GM23338 (cell line): ENCODE results near the gene RAB7B. TPM values are rescaled to one million over a fixed set of nuclear protein-coding genes. Genes with fewer than 3 reads are reported as not detected.

Experiments
- ATAC-seq: fragments of 200-7000 bp; cut with Tn5 transposase; 3 replicates; pipeline ENCODE4 v1.9.1; 2020
- DNase-seq: peaks from one replicate; pipeline ENCODE4 v3.0.0-alpha.2; 2015; ENCODE audit warnings: low spot score
- H2AFZ ChIP-seq: fragments of 200-600 bp; sonication (generic); 2 replicates; pipeline ENCODE4 v1.8.0; 2016; ENCODE audit warnings: antibody characterized with exemption, mild to moderate bottlenecking, moderate library complexity
- H3F3A ChIP-seq: fragments of 200-600 bp; sonication (generic); replicated peaks from 2 replicates; pipeline ENCODE4 v1.8.0; 2017; ENCODE audit warnings: antibody characterized with exemption, mixed run types, low read depth
- H3K27ac ChIP-seq: fragments of 200-600 bp; sonication (generic); 2 replicates; pipeline ENCODE4 v1.6.1; 2016; ENCODE audit warnings: low read depth
- H3K27me3 ChIP-seq: fragments of 200-600 bp; sonication (generic); 2 replicates; pipeline ENCODE4 v1.8.0; 2016; ENCODE audit warnings: mild to moderate bottlenecking, mixed run types, moderate library complexity; ENCODE audit not compliant: insufficient read depth
- H3K36me3 ChIP-seq: fragments of 200-600 bp; sonication (generic); 2 replicates; pipeline ENCODE4 v1.8.0; 2016; ENCODE audit warnings: mild to moderate bottlenecking; ENCODE audit not compliant: insufficient read depth
- H3K4me1 ChIP-seq: fragments of 200-600 bp; sonication (generic); 2 replicates; pipeline ENCODE4 v1.8.0; 2016; ENCODE audit warnings: mild to moderate bottlenecking, moderate library complexity; ENCODE audit not compliant: insufficient read depth
- H3K4me2 ChIP-seq: fragments of 200-600 bp; sonication (generic); 2 replicates; pipeline ENCODE4 v1.7.1; 2017; ENCODE audit warnings: mixed run types
- H3K4me3 ChIP-seq: fragments of 200-600 bp; sonication (generic); 2 replicates; pipeline ENCODE4 v1.6.1; 2016; ENCODE audit warnings: mixed run types
- H3K79me2 ChIP-seq: fragments of 200-600 bp; sonication (generic); replicated peaks from 2 replicates; pipeline ENCODE4 v1.8.0; 2017; ENCODE audit warnings: mild to moderate bottlenecking; ENCODE audit not compliant: insufficient read depth
- H3K9me2 ChIP-seq: fragments of 200-600 bp; sonication (generic); 2 replicates; pipeline ENCODE4 v1.8.0; 2017; ENCODE audit not compliant: insufficient read depth
- H4K20me1 ChIP-seq: fragments of 200-600 bp; sonication (generic); replicated peaks from 2 replicates; pipeline ENCODE4 v1.8.0; 2017; ENCODE audit warnings: mild to moderate bottlenecking; ENCODE audit not compliant: insufficient read depth
- H3K27ac Mint-ChIP-seq: 2 replicates; pipeline ENCODE4 v1.8.0; 2020; ENCODE audit warnings: inconsistent platforms, mild to moderate bottlenecking, moderate library complexity, mixed read lengths
- H3K27me3 Mint-ChIP-seq: 3 replicates; pipeline ENCODE4 v1.8.0; 2022; ENCODE audit warnings: low read depth, mild to moderate bottlenecking, moderate library complexity, mixed read lengths, inconsistent platforms; ENCODE audit not compliant: insufficient read depth, poor library complexity
- H3K36me3 Mint-ChIP-seq: 3 replicates; pipeline ENCODE4 v1.8.0; 2021; ENCODE audit warnings: low read depth, mild to moderate bottlenecking, inconsistent platforms, moderate library complexity, mixed read lengths
- H3K4me1 Mint-ChIP-seq: 3 replicates; pipeline ENCODE4 v1.8.0; 2020; ENCODE audit warnings: mild to moderate bottlenecking, inconsistent platforms, mixed read lengths
- H3K4me3 Mint-ChIP-seq: 3 replicates; pipeline ENCODE4 v1.8.0; 2021; ENCODE audit warnings: moderate library complexity, mild to moderate bottlenecking, inconsistent platforms, mixed read lengths
- H3K9me3 Mint-ChIP-seq: 3 replicates; pipeline ENCODE4 v1.8.0; 2020; ENCODE audit warnings: moderate library complexity, mild to moderate bottlenecking, inconsistent platforms, mixed read lengths
- CREB1 ChIP-seq: fragments of 250-450 bp; sonication (Bioruptor Pico); IDR thresholded peaks from 2 replicates; pipeline ENCODE4 v1.5.0; 2020; ENCODE audit warnings: low read depth, mild to moderate bottlenecking, moderate library complexity
- ETS1 ChIP-seq: IDR thresholded peaks from 2 replicates; pipeline ENCODE4 v1.6.1; 2016; ENCODE audit warnings: antibody characterized with exemption
- EZH2 ChIP-seq: fragments of 200-600 bp; sonication (generic); IDR thresholded peaks from one replicate; pipeline ENCODE4 v1.8.0; 2017; ENCODE audit warnings: antibody characterized with exemption, mild to moderate bottlenecking, low read depth; ENCODE audit not compliant: unreplicated experiment
- NANOG ChIP-seq: IDR thresholded peaks from 2 replicates; pipeline ENCODE4 v1.6.1; 2016; ENCODE audit warnings: antibody characterized with exemption, borderline replicate concordance
- STAT1 ChIP-seq: IDR thresholded peaks from one replicate; pipeline ENCODE4 v1.6.1; 2016; ENCODE audit warnings: antibody characterized with exemption; ENCODE audit not compliant: unreplicated experiment
- ZNF114 ChIP-seq: fragments of 250-450 bp; sonication (Bioruptor Pico); IDR thresholded peaks from 2 replicates; pipeline ENCODE4 v1.5.0; 2020; ENCODE audit warnings: mild to moderate bottlenecking, moderate library complexity
- ZNF331 ChIP-seq: fragments of 250-450 bp; sonication (Bioruptor Pico); IDR thresholded peaks from 2 replicates; pipeline ENCODE4 v1.5.0; 2020; ENCODE audit warnings: low read depth, mild to moderate bottlenecking, moderate library complexity
- polyA plus RNA-seq: library from polyadenylated mRNA; unstranded; fragments of >200 nt; fragmentation: Nextera tagmentation; extraction: Ambion mirVana; gene quantifications from 2 replicates; pipeline ENCODE4 v1.2.1, GENCODE V29; 2016
- total RNA-seq: library from RNA; depleted of rRNA; stranded (reverse); fragments of >200 nt; shearing (Covaris generic); gene quantifications from 2 replicates; pipeline ENCODE4 v1.2.3, GENCODE V29; 2014
- TF ChIP-seq, protein P1 (sequence below): fragments of 250-450 bp; sonication (Bioruptor Pico); IDR thresholded peaks from 2 replicates; pipeline ENCODE4 v1.5.0; 2020; ENCODE audit warnings: mild to moderate bottlenecking, moderate library complexity
- TF ChIP-seq, protein P2 (sequence below): IDR thresholded peaks from one replicate; pipeline ENCODE4 v1.6.1; 2018; ENCODE audit warnings: antibody characterized with exemption; ENCODE audit not compliant: unreplicated experiment

RAB7B gene
- total and polyA plus RNA-seq, 2 experiments from 2014 or later: not detected

DNA sequence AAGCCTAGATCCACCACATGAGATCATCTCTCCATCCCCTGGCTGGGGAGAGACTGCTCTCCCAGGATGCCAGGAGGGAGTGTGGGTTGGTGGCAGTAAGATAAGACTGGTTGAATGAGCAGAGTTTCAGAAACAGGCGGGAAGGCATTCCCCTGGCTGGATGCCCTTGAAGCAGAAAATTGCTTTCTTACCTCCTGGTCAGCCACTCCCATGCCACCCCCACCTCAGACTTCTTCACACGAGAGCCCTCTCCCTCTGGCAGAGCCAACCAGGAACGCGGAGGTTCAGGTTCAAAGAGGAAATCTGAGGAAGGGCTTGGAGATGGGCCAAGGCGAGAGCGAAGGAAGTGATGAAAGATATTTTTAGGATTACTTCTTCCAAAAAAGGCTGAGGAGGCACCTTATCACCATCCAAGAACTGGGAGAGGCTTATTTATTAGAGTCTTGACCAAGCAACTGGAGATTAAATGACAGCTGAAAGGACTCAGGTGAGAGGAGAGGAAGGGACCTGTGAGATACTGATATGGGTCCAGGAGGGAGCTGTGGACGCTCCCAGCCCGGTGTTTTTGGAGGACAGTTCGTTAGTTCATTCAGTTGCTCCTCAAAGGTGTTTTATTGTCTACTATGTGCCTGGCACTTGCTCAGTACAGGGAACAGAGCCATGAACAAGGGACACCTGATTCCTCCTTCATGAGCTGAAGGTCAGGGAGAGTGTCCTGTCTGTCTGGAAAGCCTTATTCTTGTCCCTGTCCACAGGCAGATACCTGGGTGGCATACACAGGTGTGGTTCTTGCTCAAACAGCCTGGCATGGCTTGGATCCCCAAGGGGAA lies 41.0 kb downstream of the RAB7B start (continued):
- TF ChIP-seq, protein P1, sequence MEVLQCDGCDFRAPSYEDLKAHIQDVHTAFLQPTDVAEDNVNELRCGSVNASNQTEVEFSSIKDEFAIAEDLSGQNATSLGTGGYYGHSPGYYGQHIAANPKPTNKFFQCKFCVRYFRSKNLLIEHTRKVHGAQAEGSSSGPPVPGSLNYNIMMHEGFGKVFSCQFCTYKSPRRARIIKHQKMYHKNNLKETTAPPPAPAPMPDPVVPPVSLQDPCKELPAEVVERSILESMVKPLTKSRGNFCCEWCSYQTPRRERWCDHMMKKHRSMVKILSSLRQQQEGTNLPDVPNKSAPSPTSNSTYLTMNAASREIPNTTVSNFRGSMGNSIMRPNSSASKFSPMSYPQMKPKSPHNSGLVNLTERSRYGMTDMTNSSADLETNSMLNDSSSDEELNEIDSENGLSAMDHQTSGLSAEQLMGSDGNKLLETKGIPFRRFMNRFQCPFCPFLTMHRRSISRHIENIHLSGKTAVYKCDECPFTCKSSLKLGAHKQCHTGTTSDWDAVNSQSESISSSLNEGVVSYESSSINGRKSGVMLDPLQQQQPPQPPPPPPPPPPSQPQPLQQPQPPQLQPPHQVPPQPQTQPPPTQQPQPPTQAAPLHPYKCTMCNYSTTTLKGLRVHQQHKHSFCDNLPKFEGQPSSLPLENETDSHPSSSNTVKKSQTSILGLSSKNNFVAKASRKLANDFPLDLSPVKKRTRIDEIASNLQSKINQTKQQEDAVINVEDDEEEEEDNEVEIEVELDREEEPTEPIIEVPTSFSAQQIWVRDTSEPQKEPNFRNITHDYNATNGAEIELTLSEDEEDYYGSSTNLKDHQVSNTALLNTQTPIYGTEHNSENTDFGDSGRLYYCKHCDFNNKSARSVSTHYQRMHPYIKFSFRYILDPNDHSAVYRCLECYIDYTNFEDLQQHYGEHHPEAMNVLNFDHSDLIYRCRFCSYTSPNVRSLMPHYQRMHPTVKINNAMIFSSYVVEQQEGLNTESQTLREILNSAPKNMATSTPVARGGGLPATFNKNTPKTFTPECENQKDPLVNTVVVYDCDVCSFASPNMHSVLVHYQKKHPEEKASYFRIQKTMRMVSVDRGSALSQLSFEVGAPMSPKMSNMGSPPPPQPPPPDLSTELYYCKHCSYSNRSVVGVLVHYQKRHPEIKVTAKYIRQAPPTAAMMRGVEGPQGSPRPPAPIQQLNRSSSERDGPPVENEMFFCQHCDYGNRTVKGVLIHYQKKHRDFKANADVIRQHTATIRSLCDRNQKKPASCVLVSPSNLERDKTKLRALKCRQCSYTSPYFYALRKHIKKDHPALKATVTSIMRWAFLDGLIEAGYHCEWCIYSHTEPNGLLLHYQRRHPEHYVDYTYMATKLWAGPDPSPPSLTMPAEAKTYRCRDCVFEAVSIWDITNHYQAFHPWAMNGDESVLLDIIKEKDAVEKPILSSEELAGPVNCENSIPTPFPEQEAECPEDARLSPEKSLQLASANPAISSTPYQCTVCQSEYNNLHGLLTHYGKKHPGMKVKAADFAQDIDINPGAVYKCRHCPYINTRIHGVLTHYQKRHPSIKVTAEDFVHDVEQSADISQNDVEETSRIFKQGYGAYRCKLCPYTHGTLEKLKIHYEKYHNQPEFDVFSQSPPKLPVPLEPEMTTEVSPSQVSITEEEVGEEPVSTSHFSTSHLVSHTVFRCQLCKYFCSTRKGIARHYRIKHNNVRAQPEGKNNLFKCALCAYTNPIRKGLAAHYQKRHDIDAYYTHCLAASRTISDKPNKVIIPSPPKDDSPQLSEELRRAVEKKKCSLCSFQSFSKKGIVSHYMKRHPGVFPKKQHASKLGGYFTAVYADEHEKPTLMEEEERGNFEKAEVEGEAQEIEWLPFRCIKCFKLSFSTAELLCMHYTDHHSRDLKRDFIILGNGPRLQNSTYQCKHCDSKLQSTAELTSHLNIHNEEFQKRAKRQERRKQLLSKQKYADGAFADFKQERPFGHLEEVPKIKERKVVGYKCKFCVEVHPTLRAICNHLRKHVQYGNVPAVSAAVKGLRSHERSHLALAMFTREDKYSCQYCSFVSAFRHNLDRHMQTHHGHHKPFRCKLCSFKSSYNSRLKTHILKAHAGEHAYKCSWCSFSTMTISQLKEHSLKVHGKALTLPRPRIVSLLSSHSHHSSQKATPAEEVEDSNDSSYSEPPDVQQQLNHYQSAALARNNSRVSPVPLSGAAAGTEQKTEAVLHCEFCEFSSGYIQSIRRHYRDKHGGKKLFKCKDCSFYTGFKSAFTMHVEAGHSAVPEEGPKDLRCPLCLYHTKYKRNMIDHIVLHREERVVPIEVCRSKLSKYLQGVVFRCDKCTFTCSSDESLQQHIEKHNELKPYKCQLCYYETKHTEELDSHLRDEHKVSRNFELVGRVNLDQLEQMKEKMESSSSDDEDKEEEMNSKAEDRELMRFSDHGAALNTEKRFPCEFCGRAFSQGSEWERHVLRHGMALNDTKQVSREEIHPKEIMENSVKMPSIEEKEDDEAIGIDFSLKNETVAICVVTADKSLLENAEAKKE (CRISPR knock-in tag): no peak
- no peak for TF ChIP-seq EZH2

DNA sequence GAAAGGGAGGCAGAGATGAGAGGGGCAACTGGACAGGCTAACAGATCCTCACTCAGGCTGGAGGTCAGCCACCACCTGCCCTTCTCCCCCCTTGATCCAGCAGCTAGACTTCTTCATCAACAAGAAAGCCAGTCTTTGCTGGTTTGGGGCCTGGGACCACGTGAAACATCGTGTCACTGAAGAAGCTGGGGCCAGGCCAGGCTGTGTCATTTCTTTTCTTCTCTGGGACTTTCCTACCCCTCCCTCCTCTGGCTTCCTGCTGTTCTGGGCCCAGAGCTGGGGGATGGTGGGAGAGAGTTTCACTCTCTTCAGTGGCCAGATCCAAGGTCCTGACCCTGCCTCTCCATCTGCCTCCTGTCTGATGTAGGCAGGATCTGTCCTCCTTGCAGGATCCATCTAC lies 41.8 kb downstream of the RAB7B start:
- Histone ChIP-seq H3K36me3 (no peaks in the 10 kb centered on the region), H4K20me1 (no peaks in the 10 kb centered on the region), H2AFZ (no peak overlapping the region), H3K4me3 (no peak overlapping the region), H3K4me1 (no peaks in the 10 kb centered on the region), H3K27ac (no peak overlapping the region), H3K4me2 (no peak overlapping the region), H3K9me2 (no peaks in the 10 kb centered on the region), H3K79me2 (no peaks in the 10 kb centered on the region), H3F3A (no peaks in the 10 kb centered on the region), H3K27me3 (no peaks in the 10 kb centered on the region)
- no peak overlapping the region for H3K27ac Mint-ChIP-seq
- no peak for DNase-seq
- H3K4me3 Mint-ChIP-seq: no peak overlapping the region
- H3K9me3 Mint-ChIP-seq: no peaks in the 10 kb centered on the region
- H3K4me1 Mint-ChIP-seq: peaks cover 11% of the 10 kb centered on the region; the same call in 2 of the 3 replicates
- no peak for ATAC-seq
- H3K36me3 Mint-ChIP-seq: no peaks in the 10 kb centered on the region
- peaks cover 8% of the 10 kb centered on the region for H3K27me3 Mint-ChIP-seq
- TF ChIP-seq ZNF331 (CRISPR knock-in tag) (no peak), NANOG (no peak), STAT1 (no peak), ETS1 (no peak), CREB1 (no peak), ZNF114 (CRISPR knock-in tag) (no peak)
- TF ChIP-seq, protein P2, sequence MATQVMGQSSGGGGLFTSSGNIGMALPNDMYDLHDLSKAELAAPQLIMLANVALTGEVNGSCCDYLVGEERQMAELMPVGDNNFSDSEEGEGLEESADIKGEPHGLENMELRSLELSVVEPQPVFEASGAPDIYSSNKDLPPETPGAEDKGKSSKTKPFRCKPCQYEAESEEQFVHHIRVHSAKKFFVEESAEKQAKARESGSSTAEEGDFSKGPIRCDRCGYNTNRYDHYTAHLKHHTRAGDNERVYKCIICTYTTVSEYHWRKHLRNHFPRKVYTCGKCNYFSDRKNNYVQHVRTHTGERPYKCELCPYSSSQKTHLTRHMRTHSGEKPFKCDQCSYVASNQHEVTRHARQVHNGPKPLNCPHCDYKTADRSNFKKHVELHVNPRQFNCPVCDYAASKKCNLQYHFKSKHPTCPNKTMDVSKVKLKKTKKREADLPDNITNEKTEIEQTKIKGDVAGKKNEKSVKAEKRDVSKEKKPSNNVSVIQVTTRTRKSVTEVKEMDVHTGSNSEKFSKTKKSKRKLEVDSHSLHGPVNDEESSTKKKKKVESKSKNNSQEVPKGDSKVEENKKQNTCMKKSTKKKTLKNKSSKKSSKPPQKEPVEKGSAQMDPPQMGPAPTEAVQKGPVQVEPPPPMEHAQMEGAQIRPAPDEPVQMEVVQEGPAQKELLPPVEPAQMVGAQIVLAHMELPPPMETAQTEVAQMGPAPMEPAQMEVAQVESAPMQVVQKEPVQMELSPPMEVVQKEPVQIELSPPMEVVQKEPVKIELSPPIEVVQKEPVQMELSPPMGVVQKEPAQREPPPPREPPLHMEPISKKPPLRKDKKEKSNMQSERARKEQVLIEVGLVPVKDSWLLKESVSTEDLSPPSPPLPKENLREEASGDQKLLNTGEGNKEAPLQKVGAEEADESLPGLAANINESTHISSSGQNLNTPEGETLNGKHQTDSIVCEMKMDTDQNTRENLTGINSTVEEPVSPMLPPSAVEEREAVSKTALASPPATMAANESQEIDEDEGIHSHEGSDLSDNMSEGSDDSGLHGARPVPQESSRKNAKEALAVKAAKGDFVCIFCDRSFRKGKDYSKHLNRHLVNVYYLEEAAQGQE: no peak
